GM12874 (cell line): ENCODE data around the gene MRPL28.

ENCODE experiments used
- CTCF ChIP-seq: IDR thresholded peaks from 2 replicates; pipeline ENCODE4 v1.5.1; 2011; ENCODE audit warnings: low read depth, mild to moderate bottlenecking, control low read depth, low read length, moderate library complexity; ENCODE audit not compliant: insufficient read depth

Gene MRPL28

GRCh38 chr16:337975-338575, 32.3 kb downstream of the MRPL28 start:
- no peak for TF ChIP-seq CTCF

GRCh38 chr16:337437-337836, 32.9 kb downstream of the MRPL28 start:
- TF ChIP-seq CTCF = no peak

GRCh38 chr16:336269-336668, 34.1 kb downstream of the MRPL28 start:
- no peak for TF ChIP-seq CTCF

- no peak for TF ChIP-seq CTCF
Measured at GRCh38 chr16:333406-334094, 36.8 kb downstream of the MRPL28 start.

- no peak for TF ChIP-seq CTCF
Measured at GRCh38 chr16:330741-331140, 39.6 kb downstream of the MRPL28 start.

GRCh38 chr16:325375-326145, 44.8 kb downstream of the MRPL28 start:
- TF ChIP-seq CTCF = no peak
